Astrocyte (in vitro differentiated cells and primary cell): ENCODE data around the gene C6orf141. TPM values are rescaled to one million over a fixed set of nuclear protein-coding genes. Genes with fewer than 3 reads are reported as not detected.

Source experiments
- DNase-seq: peaks from one replicate; pipeline ENCODE4 v3.0.0-alpha.2; 2010; ENCODE audit warnings: low read depth
- FAIRE-seq: peaks from 2 replicates; lab custom pipeline; 2011; peaks lifted over from hg19 to GRCh38; lab: Jason Lieb, UNC
- H2AFZ ChIP-seq: 2 replicates; pipeline ENCODE4 v1.6.0; 2012; ENCODE audit warnings: low read depth, low read length, inconsistent platforms
- H3K27ac ChIP-seq: 2 replicates; pipeline ENCODE4 v1.5.1; 2011; ENCODE audit warnings: low read depth, low read length, inconsistent platforms
- H3K27me3 ChIP-seq: 2 replicates; pipeline ENCODE4 v1.6.0; 2011; ENCODE audit warnings: low read length, inconsistent platforms; ENCODE audit not compliant: insufficient read depth
- H3K36me3 ChIP-seq: 2 replicates; pipeline ENCODE4 v1.5.1; 2011; ENCODE audit warnings: low read length, inconsistent platforms; ENCODE audit not compliant: insufficient read depth
- H3K4me1 ChIP-seq: 2 replicates; pipeline ENCODE4 v1.5.1; 2011; ENCODE audit warnings: low read length, inconsistent platforms; ENCODE audit not compliant: insufficient read depth
- H3K4me2 ChIP-seq: 2 replicates; pipeline ENCODE4 v1.6.0; 2012; ENCODE audit warnings: low read length, inconsistent platforms
- H3K4me3 ChIP-seq: 2 replicates; pipeline ENCODE4 v1.5.1; 2011; ENCODE audit warnings: low read depth, mild to moderate bottlenecking, low read length, inconsistent platforms; ENCODE audit not compliant: insufficient read depth
- H3K79me2 ChIP-seq: 2 replicates; pipeline ENCODE4 v1.6.0; 2012; ENCODE audit warnings: mild to moderate bottlenecking, low read length, inconsistent platforms; ENCODE audit not compliant: insufficient read depth
- H3K9ac ChIP-seq: 2 replicates; pipeline ENCODE4 v1.6.0; 2012; ENCODE audit warnings: mild to moderate bottlenecking, low read length, inconsistent platforms
- H3K9me3 ChIP-seq: 2 replicates; pipeline ENCODE4 v1.5.1; 2012; ENCODE audit warnings: low read depth, mild to moderate bottlenecking, low read length, inconsistent platforms; ENCODE audit not compliant: insufficient read depth
- H4K20me1 ChIP-seq: 2 replicates; pipeline ENCODE4 v1.6.0; 2012; ENCODE audit warnings: low read length, inconsistent platforms; ENCODE audit not compliant: insufficient read depth
- H3K27ac Mint-ChIP-seq: one replicate; pipeline ENCODE4 v1.8.0; 2021; ENCODE audit warnings: mild to moderate bottlenecking, mixed read lengths; ENCODE audit not compliant: unreplicated experiment
- H3K27me3 Mint-ChIP-seq: one replicate; pipeline ENCODE4 v1.8.0; 2021; ENCODE audit warnings: low read depth, mixed read lengths; ENCODE audit not compliant: unreplicated experiment
- H3K36me3 Mint-ChIP-seq: one replicate; pipeline ENCODE4 v1.8.0; 2021; ENCODE audit warnings: low read depth, mixed read lengths; ENCODE audit not compliant: unreplicated experiment
- H3K4me1 Mint-ChIP-seq: one replicate; pipeline ENCODE4 v1.8.0; 2021; ENCODE audit warnings: low read depth, mixed read lengths; ENCODE audit not compliant: unreplicated experiment
- H3K4me3 Mint-ChIP-seq: one replicate; pipeline ENCODE4 v1.8.0; 2021; ENCODE audit warnings: mild to moderate bottlenecking, moderate library complexity, mixed read lengths; ENCODE audit not compliant: unreplicated experiment
- H3K9me3 Mint-ChIP-seq: one replicate; pipeline ENCODE4 v1.8.0; 2021; ENCODE audit warnings: mild to moderate bottlenecking, mixed read lengths; ENCODE audit not compliant: unreplicated experiment
- CTCF ChIP-seq: IDR thresholded peaks from 2 replicates; pipeline ENCODE4 v1.5.1; 2011; ENCODE audit warnings: low read depth, mild to moderate bottlenecking, inconsistent platforms, low read length, moderate library complexity; ENCODE audit not compliant: insufficient read depth
- EZH2 ChIP-seq: IDR thresholded peaks from 2 replicates; pipeline ENCODE4 v1.6.1; 2012; ENCODE audit warnings: mild to moderate bottlenecking, low read length, inconsistent platforms; ENCODE audit not compliant: insufficient read depth
- total RNA-seq: library from RNA; stranded (reverse); gene quantifications from 2 replicates; pipeline ENCODE4 v1.2.1, GENCODE V29; 2021

C6orf141 gene
- total RNA-seq, 1 donor from 2014 or later = 4.6 TPM

GRCh38 chr6:49551078-49551865, 804 bp downstream of the C6orf141 start:
- no peaks in the 10 kb centered on the region for H4K20me1 ChIP-seq
- H3K4me1 ChIP-seq = peaks cover 17% of the 10 kb centered on the region
- Mint-ChIP-seq H3K36me3 (no peaks in the 10 kb centered on the region), H3K4me1 (peaks cover 6% of the 10 kb centered on the region), H3K4me3 (peak overlapping the region; percentile 87), H3K27ac (no peak overlapping the region), H3K27me3 (peaks cover 11% of the 10 kb centered on the region), H3K9me3 (no peaks in the 10 kb centered on the region)
- peak overlapping the region; percentile 95 for H2AFZ ChIP-seq
- peak overlapping the region; percentile 86 for H3K9ac ChIP-seq
- no peaks in the 10 kb centered on the region for H3K9me3 ChIP-seq
- peak overlapping the region; percentile 95 for H3K4me2 ChIP-seq
- DNase-seq (no peak), FAIRE-seq (no peak)
- no peak for TF ChIP-seq CTCF
- TF ChIP-seq EZH2 = peak; percentile 48
- H3K27ac ChIP-seq = peak overlapping the region; percentile 42
- H3K27me3 ChIP-seq = no peaks in the 10 kb centered on the region
- peak overlapping the region; percentile 72 for H3K4me3 ChIP-seq
- peaks cover 32% of the 10 kb centered on the region for H3K79me2 ChIP-seq
- no peaks in the 10 kb centered on the region for H3K36me3 ChIP-seq

- FAIRE-seq (no peak), DNase-seq (no peak)
- TF ChIP-seq CTCF (no peak), EZH2 (no peak)
- Histone ChIP-seq H3K4me3 (peak overlapping the region; percentile 72), H3K36me3 (no peaks in the 10 kb centered on the region), H3K27ac (peak overlapping the region; percentile 42), H3K4me2 (peak overlapping the region; percentile 95), H2AFZ (no peak overlapping the region), H3K4me1 (peaks cover 21% of the 10 kb centered on the region), H3K27me3 (no peaks in the 10 kb centered on the region), H3K79me2 (peaks cover 32% of the 10 kb centered on the region), H3K9ac (peak overlapping the region; percentile 86), H4K20me1 (no peaks in the 10 kb centered on the region), H3K9me3 (no peaks in the 10 kb centered on the region)
- no peaks in the 10 kb centered on the region for H3K9me3 Mint-ChIP-seq
- H3K36me3 Mint-ChIP-seq = no peaks in the 10 kb centered on the region
- H3K27ac Mint-ChIP-seq = no peak overlapping the region
- peak overlapping the region; percentile 87 for H3K4me3 Mint-ChIP-seq
- peaks cover 6% of the 10 kb centered on the region for H3K4me1 Mint-ChIP-seq
- peaks cover 11% of the 10 kb centered on the region for H3K27me3 Mint-ChIP-seq
Observed at GRCh38 chr6:49551866-49552129, 1.3 kb downstream of the C6orf141 start.

GRCh38 chr6:49552596-49552995, 2.1 kb downstream of the C6orf141 start:
- H3K27ac ChIP-seq = no peak overlapping the region
- Mint-ChIP-seq H3K4me1 (peaks cover 6% of the 10 kb centered on the region), H3K9me3 (no peaks in the 10 kb centered on the region), H3K4me3 (no peak overlapping the region), H3K27me3 (peaks cover 11% of the 10 kb centered on the region), H3K27ac (no peak overlapping the region), H3K36me3 (no peaks in the 10 kb centered on the region)
- FAIRE-seq (no peak), DNase-seq (no peak)
- no peaks in the 10 kb centered on the region for H3K9me3 ChIP-seq
- no peaks in the 10 kb centered on the region for H3K27me3 ChIP-seq
- TF ChIP-seq CTCF (no peak), EZH2 (no peak)
- peak overlapping the region; percentile 72 for H3K4me3 ChIP-seq
- no peak overlapping the region for H2AFZ ChIP-seq
- H3K4me1 ChIP-seq = peaks cover 21% of the 10 kb centered on the region
- no peak overlapping the region for H3K9ac ChIP-seq
- no peaks in the 10 kb centered on the region for H3K36me3 ChIP-seq
- peak overlapping the region; percentile 95 for H3K4me2 ChIP-seq
- H3K79me2 ChIP-seq = peaks cover 32% of the 10 kb centered on the region
- no peaks in the 10 kb centered on the region for H4K20me1 ChIP-seq
